ENCODE measurements around the gene ARL14EP.

DNA sequence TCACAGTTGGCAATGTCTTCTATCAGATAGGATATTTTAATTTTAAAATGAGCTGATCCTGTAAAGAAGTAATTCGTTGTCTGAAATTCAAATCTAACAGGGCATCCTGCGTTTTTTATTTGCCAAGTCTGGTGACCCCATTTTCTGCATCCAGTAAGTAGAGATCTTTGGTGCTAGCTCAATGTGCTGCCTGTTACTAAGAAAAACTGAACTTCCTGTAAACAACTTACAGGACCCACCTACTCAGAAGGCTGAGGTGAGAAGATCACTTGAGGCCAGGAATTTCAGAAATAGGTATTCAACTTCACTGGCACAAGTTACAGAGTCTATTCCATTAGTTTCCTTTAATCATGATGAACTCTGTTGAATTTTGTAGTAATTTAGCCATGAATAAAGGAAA is 4.0 kb downstream of the ARL14EP start:
- TF ChIP-seq, protein P1, sequence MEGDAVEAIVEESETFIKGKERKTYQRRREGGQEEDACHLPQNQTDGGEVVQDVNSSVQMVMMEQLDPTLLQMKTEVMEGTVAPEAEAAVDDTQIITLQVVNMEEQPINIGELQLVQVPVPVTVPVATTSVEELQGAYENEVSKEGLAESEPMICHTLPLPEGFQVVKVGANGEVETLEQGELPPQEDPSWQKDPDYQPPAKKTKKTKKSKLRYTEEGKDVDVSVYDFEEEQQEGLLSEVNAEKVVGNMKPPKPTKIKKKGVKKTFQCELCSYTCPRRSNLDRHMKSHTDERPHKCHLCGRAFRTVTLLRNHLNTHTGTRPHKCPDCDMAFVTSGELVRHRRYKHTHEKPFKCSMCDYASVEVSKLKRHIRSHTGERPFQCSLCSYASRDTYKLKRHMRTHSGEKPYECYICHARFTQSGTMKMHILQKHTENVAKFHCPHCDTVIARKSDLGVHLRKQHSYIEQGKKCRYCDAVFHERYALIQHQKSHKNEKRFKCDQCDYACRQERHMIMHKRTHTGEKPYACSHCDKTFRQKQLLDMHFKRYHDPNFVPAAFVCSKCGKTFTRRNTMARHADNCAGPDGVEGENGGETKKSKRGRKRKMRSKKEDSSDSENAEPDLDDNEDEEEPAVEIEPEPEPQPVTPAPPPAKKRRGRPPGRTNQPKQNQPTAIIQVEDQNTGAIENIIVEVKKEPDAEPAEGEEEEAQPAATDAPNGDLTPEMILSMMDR (conservative IDR thresholded peaks at IDR 0.05), result no peak
- no peak for TF ChIP-seq ZFX (IDR thresholded peaks at IDR 0.05)

Data from C4-2B (cell line).